GM13977 (cell line): ENCODE data around the gene MRPL48.
"Not testable (repeated sequence)": the region's sequence is repeated elsewhere in the genome, so short reads cannot be mapped to it uniquely, and the experiment has no call there.

ENCODE experiments used
- DNase-seq: peaks from one replicate; pipeline ENCODE4 v3.0.0; 2012; ENCODE audit warnings: low spot score
- in situ Hi-C: fragments of 300-500 bp; cut with MboI; formaldehyde crosslinking; loops from one replicate; pipeline ENCODE4 v1.12.0; 2022; ENCODE audit warnings: low sequenced_read_pairs, low pct_unique_long_range_greater_than_20kb, mixed read lengths, inconsistent platforms; ENCODE audit not compliant: unreplicated experiment
- TF ChIP-seq, protein P1 (sequence below): IDR thresholded peaks from 2 replicates; pipeline ENCODE4 v1.5.1; 2012; ENCODE audit warnings: mild to moderate bottlenecking, control low read depth; ENCODE audit not compliant: insufficient read depth; ENCODE audit errors: extremely low read depth, missing control alignments

MRPL48 gene

DNA sequence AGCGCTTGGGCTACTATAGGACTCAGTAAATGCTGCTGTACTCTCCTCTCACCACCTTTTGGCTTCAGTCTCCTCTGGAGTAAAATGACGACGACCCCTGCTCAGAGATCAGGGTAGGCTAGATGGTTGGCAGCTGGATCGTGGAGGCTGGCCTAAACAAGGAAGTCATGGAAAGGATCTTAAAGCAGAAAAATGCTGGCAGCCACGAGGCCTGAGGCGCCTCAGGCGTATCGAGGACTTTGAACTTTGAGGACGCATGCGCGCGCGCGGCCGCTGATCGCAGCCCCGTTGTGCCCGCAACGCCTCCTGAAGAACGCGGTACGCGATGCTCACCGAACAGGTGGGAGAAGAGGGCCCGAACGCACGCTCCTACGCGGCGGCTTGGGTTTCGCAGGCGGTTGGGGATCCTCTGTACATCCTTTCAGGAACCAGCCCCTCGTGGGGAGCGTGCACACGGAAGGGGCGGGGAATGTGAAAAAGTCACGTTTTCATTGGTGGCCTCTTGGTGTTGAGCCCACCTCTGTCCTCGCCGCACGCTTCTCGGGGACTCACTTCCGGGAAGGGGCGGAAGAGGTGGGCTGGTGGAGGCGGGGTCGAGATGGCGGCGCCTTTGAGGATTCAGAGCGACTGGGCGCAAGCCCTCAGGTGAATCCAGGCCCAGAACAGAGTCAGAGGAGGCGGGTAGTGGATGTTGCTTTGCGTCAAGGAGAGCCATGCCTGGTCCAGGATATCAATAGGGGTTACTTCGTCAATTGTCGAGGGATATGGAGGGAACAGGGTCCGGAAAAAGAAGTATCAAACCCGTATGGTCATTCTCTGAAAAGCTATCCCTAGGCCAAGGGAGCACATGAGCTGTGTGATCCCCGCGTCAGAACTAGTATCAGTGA, 89.0 kb downstream of the MRPL48 start, which contains the start of the genes COA4 and PAAF1:
Gene COA4, minus strand, starts transcription at position 423 of the 887 bp plus-strand sequence. CDS start 3,468 bp downstream, outside the sequence.
Gene PAAF1, plus strand, starts transcription at position 576 of the 887 bp plus-strand sequence. Its CDS starts 23 bp downstream, at position 599.
- in situ Hi-C loops: no loop called here
- DNase-seq: peak; percentile 95
- TF ChIP-seq, protein P1, sequence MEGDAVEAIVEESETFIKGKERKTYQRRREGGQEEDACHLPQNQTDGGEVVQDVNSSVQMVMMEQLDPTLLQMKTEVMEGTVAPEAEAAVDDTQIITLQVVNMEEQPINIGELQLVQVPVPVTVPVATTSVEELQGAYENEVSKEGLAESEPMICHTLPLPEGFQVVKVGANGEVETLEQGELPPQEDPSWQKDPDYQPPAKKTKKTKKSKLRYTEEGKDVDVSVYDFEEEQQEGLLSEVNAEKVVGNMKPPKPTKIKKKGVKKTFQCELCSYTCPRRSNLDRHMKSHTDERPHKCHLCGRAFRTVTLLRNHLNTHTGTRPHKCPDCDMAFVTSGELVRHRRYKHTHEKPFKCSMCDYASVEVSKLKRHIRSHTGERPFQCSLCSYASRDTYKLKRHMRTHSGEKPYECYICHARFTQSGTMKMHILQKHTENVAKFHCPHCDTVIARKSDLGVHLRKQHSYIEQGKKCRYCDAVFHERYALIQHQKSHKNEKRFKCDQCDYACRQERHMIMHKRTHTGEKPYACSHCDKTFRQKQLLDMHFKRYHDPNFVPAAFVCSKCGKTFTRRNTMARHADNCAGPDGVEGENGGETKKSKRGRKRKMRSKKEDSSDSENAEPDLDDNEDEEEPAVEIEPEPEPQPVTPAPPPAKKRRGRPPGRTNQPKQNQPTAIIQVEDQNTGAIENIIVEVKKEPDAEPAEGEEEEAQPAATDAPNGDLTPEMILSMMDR: no peak

DNA sequence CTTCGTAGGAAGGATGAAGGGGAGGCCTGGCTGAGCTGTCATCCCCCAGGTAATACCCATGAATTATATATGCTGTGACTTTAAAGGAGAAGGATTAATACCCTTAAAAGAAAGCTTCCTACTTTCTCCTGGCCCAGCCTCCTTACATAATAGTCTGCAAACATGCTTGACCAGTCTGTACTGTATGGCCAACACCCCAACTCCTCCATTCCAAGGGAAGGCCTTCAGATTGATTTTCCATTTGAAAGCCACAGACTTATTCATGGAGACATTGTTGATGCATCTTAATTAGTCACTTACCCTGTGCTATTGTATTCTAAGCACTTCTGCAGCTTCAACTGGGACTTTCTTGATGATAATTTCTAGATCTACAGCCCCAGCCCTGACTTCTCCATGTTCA, 91.1 kb downstream of the MRPL48 start:
- TF ChIP-seq, protein P1: no peak
- in situ Hi-C loops: no loop called here
- no peak for DNase-seq

DNA sequence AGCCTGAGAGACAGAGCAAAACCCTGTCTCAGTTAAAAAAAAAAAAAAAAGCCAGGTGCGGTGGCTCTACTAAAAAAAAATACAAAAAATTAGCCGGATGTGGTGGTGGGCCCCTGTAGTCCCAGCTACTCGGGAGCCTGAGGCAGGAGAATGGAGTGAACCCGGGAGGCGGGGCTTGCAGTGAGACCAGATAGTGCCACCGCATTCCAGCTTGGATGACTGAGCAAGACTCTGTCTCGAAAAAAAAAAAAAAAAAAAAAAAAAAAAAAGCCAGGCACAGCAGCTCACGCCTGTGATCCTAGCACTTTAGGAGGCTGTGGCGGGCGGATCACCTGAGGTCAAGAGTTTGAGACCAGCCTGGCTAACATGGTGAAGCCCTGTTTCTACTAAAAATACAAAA, 92.8 kb downstream of the MRPL48 start:
- in situ Hi-C loops, DNase-seq: not testable (repeated sequence)

DNA sequence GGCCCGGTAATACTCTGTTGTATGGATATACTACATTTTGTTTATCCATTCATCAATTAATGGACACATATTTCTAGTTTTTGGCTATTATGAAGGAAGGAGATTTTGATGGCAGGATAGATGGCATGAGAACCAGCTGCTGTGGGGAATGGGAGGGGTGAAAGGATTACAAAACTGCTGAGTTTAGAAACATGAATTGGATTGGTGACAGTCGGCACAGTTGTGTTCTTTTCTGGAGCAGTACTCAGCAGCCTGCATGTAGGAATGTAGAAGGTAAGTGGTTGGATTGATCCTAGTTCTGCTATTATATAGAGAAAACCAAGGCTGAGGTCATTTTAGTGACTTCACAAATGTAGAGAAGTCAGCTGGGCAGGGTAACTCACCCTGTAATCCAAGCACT, 96.2 kb downstream of the MRPL48 start:
- TF ChIP-seq, protein P1: no peak
- no peak for DNase-seq
- in situ Hi-C loops: no loop called here

DNA sequence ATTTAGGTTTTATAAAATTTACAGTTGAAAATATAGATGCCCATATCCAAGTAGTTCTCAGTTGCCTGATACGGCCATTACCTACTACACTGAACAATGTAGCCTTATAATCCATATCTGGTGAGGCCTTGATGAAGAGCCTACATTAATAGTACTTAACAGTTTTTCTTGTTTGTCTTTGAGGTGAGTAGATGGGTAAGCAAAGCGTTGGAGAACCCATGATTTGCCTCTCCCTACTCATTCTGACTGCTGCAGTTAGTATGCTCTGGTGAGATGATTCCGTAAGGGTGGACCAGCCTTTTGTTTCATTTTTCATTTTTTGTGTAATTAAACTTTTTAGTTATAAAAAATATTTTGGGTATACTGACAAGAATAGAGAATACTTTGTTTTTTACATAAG, 100.6 kb downstream of the MRPL48 start:
- no peak for DNase-seq
- in situ Hi-C loops: no loop called here
- TF ChIP-seq, protein P1: no peak

DNA sequence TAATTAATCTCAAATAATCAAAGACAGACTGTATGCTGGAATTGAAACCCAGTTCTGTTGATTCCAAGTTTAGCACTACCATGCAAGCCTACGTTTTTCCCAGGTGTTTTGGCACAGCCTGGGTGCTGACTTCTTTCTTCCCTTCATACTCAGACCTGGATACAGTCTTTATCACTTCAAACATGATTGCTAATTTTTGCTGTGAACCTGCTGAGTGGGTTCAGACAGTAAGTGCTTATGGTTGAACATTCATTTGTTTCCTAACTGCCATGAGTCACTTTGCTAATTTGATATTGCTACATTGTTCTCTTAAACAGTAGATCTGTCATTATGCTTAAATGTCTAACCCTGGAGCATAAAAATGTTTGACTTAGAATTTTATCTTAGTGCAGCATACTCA, 101.3 kb downstream of the MRPL48 start:
- in situ Hi-C loops: no loop called here
- TF ChIP-seq, protein P1: no peak
- DNase-seq: no peak

DNA sequence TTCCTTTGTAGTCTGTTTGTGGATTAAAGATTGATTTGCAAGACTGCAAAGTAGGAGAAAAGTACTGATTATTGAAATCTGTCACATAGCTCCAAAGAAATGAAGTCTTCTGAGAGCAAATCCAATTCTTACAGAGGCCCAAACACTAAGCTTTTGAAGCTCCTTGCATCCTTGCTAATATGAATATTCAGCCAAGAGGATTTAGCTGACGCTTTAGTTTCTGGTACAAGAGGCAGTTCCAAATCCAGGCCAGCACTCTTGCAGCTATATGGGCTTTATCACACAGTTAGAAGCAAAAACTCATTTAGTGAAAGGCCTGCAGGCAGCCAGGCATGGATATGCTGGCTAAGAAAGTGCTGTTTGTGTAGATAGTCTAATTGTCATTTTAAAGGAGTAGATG, 101.9 kb downstream of the MRPL48 start:
- TF ChIP-seq, protein P1: no peak
- no peak for DNase-seq
- in situ Hi-C loops: no loop called here
